MM.1S (cell line): ENCODE results near the gene DPH6.

Experiments
- DNase-seq: peaks from one replicate; pipeline ENCODE4 v3.0.0-alpha.2; 2015
- H2AFZ ChIP-seq: fragments of 300-600 bp; sonication (generic); 2 replicates; pipeline ENCODE4 v1.6.0; 2016; ENCODE audit warnings: antibody characterized with exemption, low read length
- H3F3A ChIP-seq: fragments of 300-600 bp; sonication (generic); 2 replicates; pipeline ENCODE4 v1.6.1; 2016; ENCODE audit warnings: mild to moderate bottlenecking, antibody characterized with exemption, low read length, moderate library complexity, mixed read lengths; ENCODE audit not compliant: insufficient read depth
- H3K27ac ChIP-seq: fragments of 300-600 bp; sonication (generic); 2 replicates; pipeline ENCODE4 v1.5.1; 2016; ENCODE audit warnings: mild to moderate bottlenecking, low read length
- H3K27me3 ChIP-seq: fragments of 300-600 bp; sonication (generic); replicated peaks from 2 replicates; pipeline ENCODE4 v1.6.0; 2016; ENCODE audit warnings: low read length; ENCODE audit not compliant: insufficient read depth
- H3K36me3 ChIP-seq: fragments of 300-600 bp; sonication (generic); replicated peaks from 2 replicates; pipeline ENCODE4 v1.6.1; 2016; ENCODE audit warnings: mild to moderate bottlenecking, low read length, mixed read lengths; ENCODE audit not compliant: insufficient read depth
- H3K4me1 ChIP-seq: fragments of 300-600 bp; sonication (generic); 2 replicates; pipeline ENCODE4 v1.6.1; 2016; ENCODE audit warnings: low read length, mixed read lengths
- H3K4me2 ChIP-seq: fragments of 300-600 bp; sonication (generic); 2 replicates; pipeline ENCODE4 v1.6.0; 2016; ENCODE audit warnings: low read depth, low read length
- H3K4me3 ChIP-seq: fragments of 300-600 bp; sonication (generic); 2 replicates; pipeline ENCODE4 v1.5.1; 2016; ENCODE audit warnings: low read length, mixed read lengths
- H3K79me2 ChIP-seq: fragments of 300-600 bp; sonication (generic); 2 replicates; pipeline ENCODE4 v1.6.1; 2016; ENCODE audit warnings: mixed run types, low read length, mixed read lengths
- H3K9ac ChIP-seq: fragments of 300-600 bp; sonication (generic); 2 replicates; pipeline ENCODE4 v1.6.1; 2016; ENCODE audit warnings: low read length, mixed read lengths
- H3K9me2 ChIP-seq: fragments of 300-600 bp; sonication (generic); replicated peaks from 2 replicates; pipeline ENCODE4 v1.6.1; 2016; ENCODE audit warnings: mild to moderate bottlenecking, low read length, mixed read lengths; ENCODE audit not compliant: insufficient read depth
- H3K9me3 ChIP-seq: fragments of 300-600 bp; sonication (generic); replicated peaks from 2 replicates; pipeline ENCODE4 v1.6.1; 2016; ENCODE audit warnings: mild to moderate bottlenecking, low read length, mixed read lengths; ENCODE audit not compliant: insufficient read depth
- H4K20me1 ChIP-seq: fragments of 300-600 bp; sonication (generic); 2 replicates; pipeline ENCODE4 v1.6.1; 2016; ENCODE audit warnings: mild to moderate bottlenecking, low read length, moderate library complexity, mixed read lengths; ENCODE audit not compliant: insufficient read depth
- CTCF ChIP-seq: fragments of 300-600 bp; sonication (generic); IDR thresholded peaks from 2 replicates; pipeline ENCODE4 v1.5.1; 2016; ENCODE audit warnings: antibody characterized with exemption, low read length, mixed read lengths
- EZH2 ChIP-seq: fragments of 300-600 bp; sonication (generic); optimal IDR thresholded peaks from 2 replicates; pipeline ENCODE3; 2017; ENCODE audit warnings: low read depth, mild to moderate bottlenecking, antibody characterized with exemption, low read length, mixed read lengths
- EZH2phosphoT487 ChIP-seq: fragments of 300-600 bp; sonication (generic); IDR thresholded peaks from 2 replicates; pipeline ENCODE4 v1.6.1; 2018; ENCODE audit warnings: antibody characterized with exemption, low read length

Gene DPH6

GRCh38 chr15:35583863-35584528 is 38.0 kb upstream of the DPH6 start:
- H3K9me2 ChIP-seq, result no peaks in the 10 kb centered on the region
- no peaks in the 10 kb centered on the region for H3F3A ChIP-seq
- H2AFZ ChIP-seq, result no peak overlapping the region

GRCh38 chr15:35580606-35581005 is 34.6 kb upstream of the DPH6 start:
- Histone ChIP-seq H3K9ac (no peak overlapping the region), H3K4me2 (no peak overlapping the region), H3K9me3 (no peaks in the 10 kb centered on the region), H3F3A (no peaks in the 10 kb centered on the region), H4K20me1 (no peaks in the 10 kb centered on the region), H3K9me2 (no peaks in the 10 kb centered on the region), H3K27ac (no peak overlapping the region), H2AFZ (no peak overlapping the region), H3K4me1 (no peaks in the 10 kb centered on the region), H3K36me3 (no peaks in the 10 kb centered on the region), H3K4me3 (no peak overlapping the region), H3K27me3 (no peaks in the 10 kb centered on the region), H3K79me2 (no peaks in the 10 kb centered on the region)
- DNase-seq, result no peak
- no peak for TF ChIP-seq EZH2

More at GRCh38 chr15:35583863-35584528, 38.0 kb upstream of the DPH6 start:
- Histone ChIP-seq H3K27ac (no peak overlapping the region), H3K9ac (no peak overlapping the region), H3K4me2 (no peak overlapping the region), H3K36me3 (no peaks in the 10 kb centered on the region), H3K4me1 (no peaks in the 10 kb centered on the region), H3K4me3 (no peak overlapping the region), H3K27me3 (no peaks in the 10 kb centered on the region), H3K79me2 (no peaks in the 10 kb centered on the region), H4K20me1 (no peaks in the 10 kb centered on the region), H3K9me3 (no peaks in the 10 kb centered on the region)
- DNase-seq, result no peak
- TF ChIP-seq EZH2 (no peak), EZH2phosphoT487 (no peak), CTCF (no peak)

DNA sequence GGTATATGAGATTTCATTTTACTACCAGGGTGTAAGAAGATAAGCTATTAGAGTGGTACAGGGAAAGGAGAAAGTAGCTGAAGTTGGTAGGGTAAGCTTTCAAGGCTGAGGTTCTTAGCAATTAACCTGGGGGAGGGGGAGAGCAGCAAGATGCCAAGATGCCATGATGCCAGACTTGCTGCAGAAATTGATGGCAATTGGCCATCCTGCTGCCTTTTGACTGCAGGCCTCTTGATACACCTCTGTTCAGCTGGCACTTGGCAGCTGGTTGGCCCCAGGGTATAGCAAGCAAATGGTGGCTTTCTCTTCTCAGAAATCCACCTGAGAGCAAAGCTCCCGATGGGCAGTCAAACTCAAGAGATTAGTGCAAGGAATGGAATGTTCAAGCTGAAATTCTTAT is 21.4 kb upstream of the DPH6 start:
- no peaks in the 10 kb centered on the region for H4K20me1 ChIP-seq
- H2AFZ ChIP-seq, result no peak overlapping the region
- H3F3A ChIP-seq, result no peaks in the 10 kb centered on the region
- H3K4me1 ChIP-seq, result no peaks in the 10 kb centered on the region
- no peak for TF ChIP-seq CTCF
- TF ChIP-seq EZH2, result no peak
- TF ChIP-seq EZH2phosphoT487, result no peak
- H3K4me2 ChIP-seq, result no peak overlapping the region
- no peak overlapping the region for H3K27ac ChIP-seq
- DNase-seq, result no peak
- H3K4me3 ChIP-seq, result no peak overlapping the region
- no peak overlapping the region for H3K9ac ChIP-seq
- no peaks in the 10 kb centered on the region for H3K9me3 ChIP-seq
- no peaks in the 10 kb centered on the region for H3K79me2 ChIP-seq
- no peaks in the 10 kb centered on the region for H3K9me2 ChIP-seq
- H3K27me3 ChIP-seq, result no peaks in the 10 kb centered on the region
- H3K36me3 ChIP-seq, result no peaks in the 10 kb centered on the region

DNA sequence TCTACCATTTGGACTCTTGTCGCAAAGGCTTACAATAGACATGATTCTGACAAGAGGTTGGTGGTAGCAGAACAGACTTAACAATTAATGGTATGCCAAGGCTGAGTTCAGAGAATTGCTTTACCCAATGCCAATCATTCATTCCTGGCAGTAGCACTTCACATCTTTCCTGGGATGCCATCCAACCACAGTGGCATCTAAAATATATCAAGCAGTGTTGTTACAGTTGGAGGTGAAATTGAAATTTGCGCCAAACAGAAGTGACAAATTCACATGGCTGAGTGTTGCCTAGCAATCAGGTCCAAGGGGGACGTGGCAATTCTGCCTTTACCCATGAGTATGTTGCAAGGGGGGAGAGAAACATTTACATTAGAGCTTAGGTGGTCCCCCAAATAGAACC is 21.0 kb upstream of the DPH6 start:
- no peaks in the 10 kb centered on the region for H3K9me2 ChIP-seq
- DNase-seq, result no peak
- no peaks in the 10 kb centered on the region for H3K9me3 ChIP-seq

More for the DNA sequence above, 21.0 kb upstream of the DPH6 start:
- no peak overlapping the region for H3K9ac ChIP-seq
- TF ChIP-seq EZH2phosphoT487, result no peak
- no peak for TF ChIP-seq EZH2
- TF ChIP-seq CTCF, result no peak
- no peak overlapping the region for H3K4me3 ChIP-seq
- H3K4me2 ChIP-seq, result no peak overlapping the region
- no peak overlapping the region for H2AFZ ChIP-seq
- H3K36me3 ChIP-seq, result no peaks in the 10 kb centered on the region
- H3K27ac ChIP-seq, result no peak overlapping the region
- H3F3A ChIP-seq, result no peaks in the 10 kb centered on the region
- no peaks in the 10 kb centered on the region for H4K20me1 ChIP-seq
- H3K79me2 ChIP-seq, result no peaks in the 10 kb centered on the region
- H3K4me1 ChIP-seq, result no peaks in the 10 kb centered on the region
- no peaks in the 10 kb centered on the region for H3K27me3 ChIP-seq
